Lower leg skin (tissue), 3 donors: ENCODE measurements around the gene SANBR.

Experiments used
- POLR2A ChIP-seq, 2 donors: fragments of 450-650 bp; IDR thresholded peaks; one replicate each; pipeline ENCODE4 v1.6.1; 2016 to 2017; ENCODE audit warnings: antibody characterized with exemption in 2 of 2, mild to moderate bottlenecking in 1 of 2, moderate library complexity in 1 of 2
- TF ChIP-seq, protein P1 (sequence below), 3 donors: fragments of 450-650 bp; IDR thresholded peaks; one replicate each; pipeline ENCODE4 v1.5.1; 2016; ENCODE audit warnings: antibody characterized with exemption in 3 of 3, mild to moderate bottlenecking in 3 of 3, moderate library complexity in 2 of 3

DNA sequence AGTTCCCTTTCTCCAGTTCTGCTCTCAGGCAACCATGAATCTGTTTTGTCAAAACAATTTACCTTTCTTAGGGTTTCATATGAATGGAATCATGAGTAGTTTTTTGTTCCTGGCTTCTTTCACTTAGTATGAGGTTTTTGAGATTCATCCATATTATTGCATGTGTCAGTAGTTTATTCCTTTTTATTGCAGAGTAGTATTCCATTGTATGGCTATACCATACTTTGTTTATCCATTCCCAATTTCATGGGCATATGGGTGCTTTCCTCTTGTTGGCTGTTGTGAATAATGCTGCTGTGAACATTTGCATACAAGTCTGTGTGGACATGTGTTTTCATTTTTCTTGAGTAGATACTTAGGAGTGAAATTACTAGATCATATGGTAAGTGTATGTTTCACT is 46.0 kb downstream of the SANBR start:
- TF ChIP-seq, protein P1, sequence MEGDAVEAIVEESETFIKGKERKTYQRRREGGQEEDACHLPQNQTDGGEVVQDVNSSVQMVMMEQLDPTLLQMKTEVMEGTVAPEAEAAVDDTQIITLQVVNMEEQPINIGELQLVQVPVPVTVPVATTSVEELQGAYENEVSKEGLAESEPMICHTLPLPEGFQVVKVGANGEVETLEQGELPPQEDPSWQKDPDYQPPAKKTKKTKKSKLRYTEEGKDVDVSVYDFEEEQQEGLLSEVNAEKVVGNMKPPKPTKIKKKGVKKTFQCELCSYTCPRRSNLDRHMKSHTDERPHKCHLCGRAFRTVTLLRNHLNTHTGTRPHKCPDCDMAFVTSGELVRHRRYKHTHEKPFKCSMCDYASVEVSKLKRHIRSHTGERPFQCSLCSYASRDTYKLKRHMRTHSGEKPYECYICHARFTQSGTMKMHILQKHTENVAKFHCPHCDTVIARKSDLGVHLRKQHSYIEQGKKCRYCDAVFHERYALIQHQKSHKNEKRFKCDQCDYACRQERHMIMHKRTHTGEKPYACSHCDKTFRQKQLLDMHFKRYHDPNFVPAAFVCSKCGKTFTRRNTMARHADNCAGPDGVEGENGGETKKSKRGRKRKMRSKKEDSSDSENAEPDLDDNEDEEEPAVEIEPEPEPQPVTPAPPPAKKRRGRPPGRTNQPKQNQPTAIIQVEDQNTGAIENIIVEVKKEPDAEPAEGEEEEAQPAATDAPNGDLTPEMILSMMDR (IDR thresholded peaks at IDR 0.05) = no peak
- no peak for TF ChIP-seq POLR2A (IDR thresholded peaks at IDR 0.05)
